Activated T-cell treated with anti-CD3 and anti-CD28 coated beads, Interleukin-2, amount 50 U/mL, for 24 hours (primary cell): Measurements from ENCODE around the gene AP5S1.
"Not testable (repeated sequence)": the region's sequence is repeated elsewhere in the genome, so short reads cannot be mapped to it uniquely, and the experiment has no call there.

ENCODE experiments used
- DNase-seq: peaks from one replicate; pipeline ENCODE4 v3.0.0-alpha.2; 2020
- H3K27ac Mint-ChIP-seq: 2 replicates; pipeline ENCODE4 v1.8.0; 2020; ENCODE audit warnings: mild to moderate bottlenecking, mixed read lengths
- H3K27me3 Mint-ChIP-seq: 2 replicates; pipeline ENCODE4 v1.8.0; 2020; ENCODE audit warnings: mixed read lengths
- H3K36me3 Mint-ChIP-seq: 2 replicates; pipeline ENCODE4 v1.8.0; 2020; ENCODE audit warnings: low read depth, mixed read lengths
- H3K4me1 Mint-ChIP-seq: 2 replicates; pipeline ENCODE4 v1.8.0; 2020; ENCODE audit warnings: low read depth, mixed read lengths
- H3K4me3 Mint-ChIP-seq: 2 replicates; pipeline ENCODE4 v1.8.0; 2020; ENCODE audit warnings: mild to moderate bottlenecking, moderate library complexity, mixed read lengths
- H3K9me3 Mint-ChIP-seq: 2 replicates; pipeline ENCODE4 v1.8.0; 2020; ENCODE audit warnings: mixed read lengths

Gene AP5S1

DNA sequence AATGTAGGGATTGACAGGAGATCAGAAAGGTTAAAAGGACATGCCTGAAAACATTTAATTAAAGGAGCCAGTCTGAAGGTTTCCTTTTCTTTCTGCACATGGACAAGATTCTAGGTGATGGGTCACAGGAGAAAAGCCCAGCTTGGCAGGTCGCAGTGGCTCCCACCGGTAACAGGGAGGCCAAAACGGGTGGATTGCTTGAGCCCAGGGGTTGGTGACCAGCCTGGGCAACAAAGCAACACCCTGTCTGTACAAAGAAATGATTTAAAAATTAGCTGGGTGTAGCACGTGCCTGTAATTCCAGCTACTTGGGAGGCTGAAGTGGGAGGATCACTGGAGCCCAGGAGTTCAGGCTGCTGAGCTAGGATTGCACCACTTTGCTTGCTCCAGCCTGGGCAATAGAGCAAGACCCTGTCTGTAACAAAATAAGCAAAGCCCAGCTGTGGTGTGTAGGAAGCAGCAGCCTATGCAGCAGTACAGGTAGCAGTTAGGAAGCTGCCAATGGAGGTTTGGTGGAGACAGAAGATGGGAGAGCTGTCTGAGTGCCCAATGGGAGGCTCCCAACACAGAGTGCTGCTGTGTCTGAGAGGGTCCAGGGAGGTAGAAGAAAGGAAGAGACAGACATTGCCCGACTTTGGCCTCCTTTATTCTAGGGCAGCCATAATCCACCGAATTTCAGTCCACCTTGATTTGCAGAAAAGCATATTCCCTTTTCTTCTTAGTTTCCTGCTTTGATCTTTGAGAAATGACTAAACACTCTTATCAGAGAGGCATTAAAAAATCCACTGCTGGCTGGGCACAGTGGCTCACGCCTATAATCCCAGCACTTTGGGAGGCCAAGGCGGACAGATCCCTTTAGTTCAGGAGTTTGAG is 7.1 kb upstream of the AP5S1 start:
- DNase-seq = no peak
- Mint-ChIP-seq H3K4me1 (peaks cover 74% of the 10 kb centered on the region), H3K4me3 (peak overlapping the region; percentile 15), H3K27ac (peak overlapping the region; percentile 81), H3K27me3 (no peaks in the 10 kb centered on the region), H3K9me3 (no peaks in the 10 kb centered on the region), H3K36me3 (peaks cover 1% of the 10 kb centered on the region)

DNA sequence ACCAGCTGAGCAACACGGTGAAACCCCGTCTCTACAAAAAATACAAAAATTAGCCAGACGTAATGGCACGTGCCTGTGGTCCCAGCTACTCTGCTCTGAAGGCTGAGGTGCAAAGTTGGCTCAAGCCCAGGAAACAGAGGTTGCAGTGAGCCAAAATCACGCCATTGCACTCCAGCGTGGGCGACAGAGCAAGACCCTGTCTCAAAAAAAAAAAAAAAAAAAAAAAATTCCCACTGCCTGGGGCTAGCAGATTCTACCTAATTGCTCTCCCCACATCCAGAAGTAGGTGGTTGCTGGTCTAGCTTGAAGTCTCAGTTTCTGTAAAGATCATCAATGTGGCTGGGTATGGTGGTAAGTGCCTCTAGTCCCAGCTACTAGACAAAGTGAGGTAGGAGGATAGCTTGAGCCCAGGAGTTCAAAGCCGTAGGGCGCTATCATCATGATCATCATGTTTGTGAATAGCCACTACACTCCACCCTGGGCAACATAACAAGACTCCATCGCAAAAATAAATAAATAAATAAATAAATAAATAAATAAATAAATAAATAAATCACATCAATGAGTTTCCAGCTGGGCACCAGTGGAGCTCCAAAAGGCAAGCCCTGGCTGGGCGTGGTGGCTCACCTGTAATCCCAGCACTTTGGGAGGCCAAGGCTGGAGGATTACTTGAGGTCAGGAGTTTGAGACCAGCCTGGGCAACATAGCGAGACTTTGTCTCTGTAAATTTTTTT is 6.3 kb upstream of the AP5S1 start:
- H3K9me3 Mint-ChIP-seq = no peaks in the 10 kb centered on the region
- peak overlapping the region; percentile 81 for H3K27ac Mint-ChIP-seq
- peak overlapping the region; percentile 15 for H3K4me3 Mint-ChIP-seq
- H3K4me1 Mint-ChIP-seq = peaks cover 77% of the 10 kb centered on the region
- peak; percentile 45 for DNase-seq
- peaks cover 1% of the 10 kb centered on the region for H3K36me3 Mint-ChIP-seq
- H3K27me3 Mint-ChIP-seq = no peaks in the 10 kb centered on the region

DNA sequence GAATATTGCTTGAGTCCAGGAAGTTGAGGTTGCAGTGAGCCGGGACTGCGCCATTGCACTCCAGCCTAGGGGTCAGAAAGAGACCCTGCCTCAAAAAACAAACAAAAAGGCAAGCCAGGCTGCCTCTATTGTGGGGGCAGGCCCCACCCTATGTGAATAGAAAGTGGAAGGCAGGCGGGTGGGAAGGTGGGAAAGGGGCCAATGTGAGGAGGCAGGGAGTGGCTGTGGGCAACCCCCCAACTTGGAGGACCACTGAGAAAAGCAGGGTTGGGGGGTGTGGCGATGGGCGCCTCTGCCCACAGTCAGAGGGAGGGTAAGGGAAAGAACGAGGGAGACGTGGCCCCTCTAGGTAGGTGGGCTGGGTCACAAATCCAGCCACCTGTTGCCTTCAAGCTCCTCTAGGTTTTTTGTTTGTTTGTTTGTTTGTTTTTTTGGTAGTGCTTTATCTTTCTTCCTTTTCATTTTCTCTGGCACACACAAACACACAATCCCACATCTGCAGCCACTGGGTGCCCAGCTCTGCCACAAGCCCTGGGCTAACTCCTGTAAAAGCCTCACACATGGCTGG is 5.3 kb upstream of the AP5S1 start:
- peaks cover 1% of the 10 kb centered on the region for H3K36me3 Mint-ChIP-seq
- H3K27me3 Mint-ChIP-seq = no peaks in the 10 kb centered on the region
- H3K27ac Mint-ChIP-seq = peak overlapping the region; percentile 88
- H3K9me3 Mint-ChIP-seq = no peaks in the 10 kb centered on the region
- DNase-seq = no peak
- no peak overlapping the region for H3K4me3 Mint-ChIP-seq
- peaks cover 85% of the 10 kb centered on the region for H3K4me1 Mint-ChIP-seq

DNA sequence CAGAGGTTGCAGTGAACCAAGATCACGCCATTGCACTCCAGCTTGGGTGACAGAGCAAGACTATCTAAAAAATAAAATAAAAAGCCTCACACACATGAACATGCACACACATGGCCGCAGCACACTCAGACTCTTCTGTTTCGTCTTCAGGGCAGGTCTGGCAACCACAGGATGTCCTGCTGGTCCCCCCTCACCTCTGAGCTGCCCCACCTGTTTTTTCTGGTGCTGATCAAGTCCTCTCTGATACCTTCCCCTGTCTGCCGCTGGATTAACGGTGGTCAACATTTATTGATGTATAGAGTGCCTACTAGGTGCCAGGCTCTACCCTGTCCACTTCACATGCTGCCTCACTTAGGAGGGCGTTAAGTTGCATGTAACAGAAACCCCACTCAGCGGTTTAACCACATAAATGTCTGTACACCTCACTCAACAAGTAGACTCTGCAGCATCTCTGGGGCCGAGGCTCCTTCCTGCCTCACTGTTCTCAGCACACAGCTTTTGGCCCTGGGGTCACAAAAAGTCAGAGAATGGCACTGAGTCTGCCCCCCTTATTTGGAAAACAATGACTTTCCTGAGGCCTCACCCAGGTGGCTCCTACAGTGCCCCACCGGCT is 4.5 kb upstream of the AP5S1 start:
- peak overlapping the region; percentile 88 for H3K27ac Mint-ChIP-seq
- no peaks in the 10 kb centered on the region for H3K27me3 Mint-ChIP-seq
- no peak overlapping the region for H3K4me3 Mint-ChIP-seq
- H3K9me3 Mint-ChIP-seq = no peaks in the 10 kb centered on the region
- peaks cover 78% of the 10 kb centered on the region for H3K4me1 Mint-ChIP-seq
- H3K36me3 Mint-ChIP-seq = peaks cover 4% of the 10 kb centered on the region
- peak; percentile 54 for DNase-seq

DNA sequence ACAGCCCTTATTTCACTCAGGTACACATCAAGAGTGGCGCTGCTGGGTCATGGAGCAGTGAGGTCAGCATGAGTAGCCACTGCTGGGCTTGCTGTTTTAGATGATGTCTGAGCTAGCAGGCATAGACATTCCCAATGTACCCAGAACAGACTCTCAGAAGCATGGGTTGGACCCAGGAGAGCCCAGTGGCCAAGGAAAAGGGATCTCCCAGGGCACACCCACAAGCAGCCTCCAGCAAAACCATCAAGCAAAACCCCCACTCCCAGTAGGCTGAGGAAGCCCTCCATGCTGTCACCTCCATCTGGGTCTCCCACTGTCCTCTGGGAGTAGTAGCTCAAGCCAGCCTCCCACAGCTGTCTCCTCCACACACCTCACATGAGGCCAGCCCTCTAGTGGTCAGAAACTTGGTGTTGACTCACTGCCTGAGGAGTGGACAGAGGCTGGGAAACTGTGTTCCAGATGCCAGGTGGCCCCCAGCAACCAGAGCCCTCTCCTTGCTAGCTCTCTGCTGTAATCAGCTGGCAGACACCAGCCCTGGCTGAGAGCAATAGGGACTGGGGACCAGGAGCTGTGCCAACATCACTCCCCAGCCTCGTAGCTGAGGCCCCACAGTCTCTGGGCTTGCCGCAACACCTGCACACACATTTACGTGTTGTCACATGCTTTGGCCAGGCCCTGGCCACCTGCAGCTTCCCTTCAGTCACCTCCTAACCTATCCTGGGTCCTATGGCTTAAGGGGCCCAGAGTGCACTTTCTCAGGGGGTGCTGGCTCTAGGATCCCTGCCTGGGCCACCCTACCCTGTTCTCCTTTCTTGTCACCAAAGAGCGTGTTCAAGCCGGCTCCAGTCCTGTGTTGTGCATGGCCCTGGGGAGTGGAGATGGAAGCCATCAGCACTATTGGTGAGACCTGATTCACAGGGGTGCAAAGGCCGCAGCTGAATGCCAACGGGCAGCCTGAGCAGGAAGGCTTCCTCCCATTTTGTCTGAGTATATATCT is 1.9 kb upstream of the AP5S1 start:
- Mint-ChIP-seq H3K36me3 (peaks cover 22% of the 10 kb centered on the region), H3K4me1 (peaks cover 62% of the 10 kb centered on the region), H3K4me3 (no peak overlapping the region), H3K27me3 (no peaks in the 10 kb centered on the region), H3K27ac (peak overlapping the region; percentile 94), H3K9me3 (no peaks in the 10 kb centered on the region)
- DNase-seq = no peak

DNA sequence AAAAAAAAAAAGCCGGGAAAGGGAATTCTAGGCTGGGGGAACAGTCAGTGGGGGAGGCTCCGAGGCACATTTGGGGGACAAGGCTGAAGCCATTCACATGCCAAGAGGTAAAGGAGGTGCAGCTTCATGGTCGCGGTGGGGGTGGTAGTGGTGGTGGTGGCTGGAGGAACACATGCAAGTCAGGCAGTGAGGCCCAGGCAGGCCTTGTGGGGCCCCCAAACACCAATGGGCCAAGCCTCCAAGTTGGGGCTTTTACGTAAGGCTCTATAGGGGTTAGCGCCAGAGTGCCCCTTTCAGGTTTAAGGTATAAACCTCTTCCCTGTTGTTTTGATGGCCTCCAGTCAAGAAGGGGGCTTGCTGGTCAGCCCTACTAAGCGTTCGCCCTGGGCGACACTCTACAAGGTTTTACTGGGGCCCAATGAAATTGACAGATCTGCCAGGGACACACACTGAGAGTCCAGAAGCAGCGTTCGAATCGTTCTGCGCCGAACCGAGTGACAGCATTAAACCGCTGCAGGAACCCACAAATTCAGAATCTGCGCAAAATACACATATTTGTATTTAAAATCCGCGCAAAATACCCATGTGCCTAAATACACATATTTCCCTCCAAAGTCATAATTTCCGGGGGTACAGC is 818 bp upstream of the AP5S1 start:
- H3K9me3 Mint-ChIP-seq = no peaks in the 10 kb centered on the region
- H3K4me1 Mint-ChIP-seq = peaks cover 55% of the 10 kb centered on the region
- peaks cover 32% of the 10 kb centered on the region for H3K36me3 Mint-ChIP-seq
- peak overlapping the region; percentile 86 for H3K4me3 Mint-ChIP-seq
- H3K27me3 Mint-ChIP-seq = no peaks in the 10 kb centered on the region
- no peak for DNase-seq
- H3K27ac Mint-ChIP-seq = peak overlapping the region; percentile 94

DNA sequence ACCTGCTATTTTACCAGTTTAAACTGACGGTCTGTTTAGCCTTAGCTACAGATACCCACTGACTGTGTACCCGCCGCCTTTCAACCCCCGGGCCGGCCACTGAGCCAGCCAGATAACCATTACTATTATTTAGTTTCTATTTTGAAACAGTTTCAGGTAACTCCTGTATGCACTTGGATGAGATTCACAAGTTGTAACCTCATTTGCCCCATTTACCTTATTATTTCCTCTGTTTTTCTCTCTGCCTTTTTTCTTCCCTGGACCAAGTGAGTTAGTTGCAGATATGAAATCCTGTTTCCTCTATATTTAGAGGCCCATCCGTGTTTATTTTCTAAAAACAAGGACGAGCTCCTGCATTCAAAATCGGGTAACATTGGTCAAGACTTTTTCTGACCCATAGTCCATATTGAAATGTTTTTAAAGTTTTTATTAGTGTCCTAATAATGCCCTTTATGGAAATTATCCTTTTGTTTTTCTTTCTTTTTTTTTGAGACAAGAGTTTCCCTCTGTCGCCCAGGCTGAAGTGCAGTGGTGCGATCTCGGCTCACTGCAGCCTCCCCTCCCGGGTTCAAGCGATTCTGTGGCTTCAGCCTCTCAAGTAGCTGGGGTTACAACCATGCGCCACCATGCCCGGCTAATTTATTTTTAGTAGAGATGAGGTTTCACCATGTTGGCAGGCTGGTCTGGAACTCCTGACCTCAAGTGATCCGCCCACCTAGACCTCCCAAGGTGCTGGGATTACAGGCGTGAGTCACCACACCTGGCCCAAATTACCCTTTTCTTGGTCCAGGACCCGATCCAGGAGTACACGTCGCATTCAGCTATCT is 767 bp downstream of the AP5S1 start:
- Mint-ChIP-seq H3K4me3 (peak overlapping the region; percentile 86), H3K9me3 (no peaks in the 10 kb centered on the region), H3K27ac (peak overlapping the region; percentile 99), H3K36me3 (peaks cover 47% of the 10 kb centered on the region), H3K4me1 (peaks cover 40% of the 10 kb centered on the region), H3K27me3 (no peaks in the 10 kb centered on the region)
- DNase-seq = no peak

DNA sequence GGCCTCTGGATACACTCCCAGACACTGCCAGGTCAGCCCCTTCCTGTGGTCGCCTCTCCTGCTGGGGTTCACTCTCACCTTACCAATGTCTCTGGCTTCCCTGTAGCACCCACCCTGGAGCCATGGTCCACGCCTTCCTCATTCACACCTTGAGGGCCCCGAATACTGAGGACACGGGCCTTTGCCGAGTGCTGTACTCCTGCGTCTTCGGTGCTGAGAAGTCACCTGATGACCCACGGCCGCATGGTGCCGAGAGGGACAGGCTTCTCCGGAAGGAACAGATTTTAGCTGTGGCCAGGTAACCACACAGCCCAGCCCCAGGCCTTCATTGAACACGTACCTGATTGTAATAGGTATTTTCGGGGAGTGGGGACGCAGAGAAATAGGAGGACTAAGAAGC is 1.6 kb downstream of the AP5S1 start:
- no peak for DNase-seq
- peak overlapping the region; percentile 86 for H3K4me3 Mint-ChIP-seq
- H3K27ac Mint-ChIP-seq = peak overlapping the region; percentile 99
- peaks cover 55% of the 10 kb centered on the region for H3K36me3 Mint-ChIP-seq
- no peaks in the 10 kb centered on the region for H3K27me3 Mint-ChIP-seq
- H3K9me3 Mint-ChIP-seq = no peaks in the 10 kb centered on the region
- H3K4me1 Mint-ChIP-seq = peaks cover 34% of the 10 kb centered on the region

DNA sequence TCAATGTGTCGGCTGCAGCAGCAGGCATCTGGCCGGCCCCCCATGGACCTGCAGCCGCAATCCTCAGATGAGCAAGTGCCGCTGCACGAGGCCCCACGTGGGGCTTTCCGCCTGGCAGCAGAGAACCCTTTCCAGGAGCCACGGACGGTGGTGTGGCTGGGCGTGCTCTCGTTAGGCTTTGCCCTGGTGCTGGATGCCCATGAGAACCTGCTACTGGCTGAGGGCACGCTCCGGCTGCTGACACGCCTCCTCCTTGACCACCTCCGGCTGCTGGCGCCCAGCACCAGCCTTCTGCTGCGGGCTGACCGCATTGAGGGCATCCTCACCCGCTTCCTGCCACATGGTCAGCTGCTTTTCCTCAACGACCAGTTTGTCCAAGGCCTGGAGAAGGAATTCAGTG is 3.5 kb downstream of the AP5S1 start:
- no peaks in the 10 kb centered on the region for H3K9me3 Mint-ChIP-seq
- DNase-seq = no peak
- peaks cover 66% of the 10 kb centered on the region for H3K36me3 Mint-ChIP-seq
- H3K4me3 Mint-ChIP-seq = no peak overlapping the region
- H3K27me3 Mint-ChIP-seq = no peaks in the 10 kb centered on the region
- H3K4me1 Mint-ChIP-seq = peaks cover 22% of the 10 kb centered on the region
- H3K27ac Mint-ChIP-seq = no peak overlapping the region

DNA sequence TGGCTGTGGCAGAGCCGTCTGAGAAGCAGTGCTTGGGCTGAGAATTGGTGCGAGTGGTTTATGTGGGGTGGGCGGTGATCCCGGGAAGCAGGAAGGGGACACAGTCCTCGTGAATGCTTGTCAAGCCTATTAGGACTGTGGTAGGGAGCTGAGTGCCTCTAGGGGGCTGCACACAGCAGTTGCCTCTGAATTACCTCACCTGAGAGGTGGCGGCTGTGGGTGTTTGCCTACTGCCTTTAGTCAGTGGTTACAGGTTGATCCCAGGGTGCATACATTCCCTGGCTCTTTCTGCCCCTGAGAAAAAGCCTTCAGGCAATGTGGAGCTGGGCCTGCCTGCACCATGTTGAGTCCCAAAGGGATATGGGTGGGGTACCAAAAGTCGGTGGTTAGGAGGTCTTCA is 5.2 kb downstream of the AP5S1 start:
- H3K27ac Mint-ChIP-seq = peak overlapping the region; percentile 45
- H3K36me3 Mint-ChIP-seq = peaks cover 67% of the 10 kb centered on the region
- H3K9me3 Mint-ChIP-seq = no peaks in the 10 kb centered on the region
- H3K27me3 Mint-ChIP-seq = no peaks in the 10 kb centered on the region
- no peak overlapping the region for H3K4me3 Mint-ChIP-seq
- H3K4me1 Mint-ChIP-seq = peaks cover 12% of the 10 kb centered on the region
- DNase-seq = no peak

DNA sequence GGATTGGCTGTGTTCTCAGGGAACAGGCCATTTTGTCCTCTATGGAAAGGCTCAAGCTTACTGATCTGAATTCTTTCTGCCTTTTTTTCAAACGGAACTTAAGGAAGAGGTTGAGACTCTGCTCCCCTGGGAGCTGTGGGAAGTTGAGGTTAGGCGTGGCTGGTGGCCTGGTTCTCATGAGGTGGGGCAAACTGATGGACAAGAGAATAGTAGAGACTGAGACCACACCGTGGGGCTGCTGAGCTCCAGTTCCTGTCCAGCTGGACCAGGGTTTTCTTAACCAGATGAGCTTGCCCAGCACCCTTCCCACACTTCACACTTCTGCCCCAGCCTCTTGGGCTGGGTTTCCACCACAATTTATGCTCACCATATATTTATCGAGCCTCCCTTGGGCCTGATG is 6.1 kb downstream of the AP5S1 start:
- Mint-ChIP-seq H3K27ac (no peak overlapping the region), H3K4me3 (no peak overlapping the region), H3K36me3 (peaks cover 62% of the 10 kb centered on the region), H3K4me1 (peaks cover 7% of the 10 kb centered on the region), H3K27me3 (no peaks in the 10 kb centered on the region), H3K9me3 (no peaks in the 10 kb centered on the region)
- DNase-seq = no peak

DNA sequence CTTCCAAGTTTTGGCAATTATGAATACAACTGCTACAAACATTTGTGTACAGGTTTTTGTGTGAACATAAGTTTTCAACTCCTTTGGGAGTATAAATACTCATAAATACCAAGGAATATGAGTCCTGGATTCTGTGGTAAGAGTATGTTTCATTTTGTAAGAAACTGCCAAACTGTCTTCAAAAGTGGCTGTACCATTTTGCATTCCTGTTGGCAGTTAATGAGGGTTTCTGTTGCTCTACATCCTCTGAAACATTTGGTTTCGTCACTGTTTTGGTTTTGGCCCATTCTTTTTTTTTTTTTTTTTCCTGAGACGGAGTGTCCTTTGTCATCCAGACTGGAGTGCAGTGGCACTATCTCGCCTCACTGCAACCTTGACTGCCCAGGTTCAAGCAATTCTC is 8.5 kb downstream of the AP5S1 start:
- Mint-ChIP-seq H3K27ac (no peak overlapping the region), H3K4me3 (no peak overlapping the region), H3K4me1 (peaks cover 1% of the 10 kb centered on the region), H3K9me3 (no peaks in the 10 kb centered on the region), H3K36me3 (peaks cover 42% of the 10 kb centered on the region), H3K27me3 (no peaks in the 10 kb centered on the region)
- no peak for DNase-seq

DNA sequence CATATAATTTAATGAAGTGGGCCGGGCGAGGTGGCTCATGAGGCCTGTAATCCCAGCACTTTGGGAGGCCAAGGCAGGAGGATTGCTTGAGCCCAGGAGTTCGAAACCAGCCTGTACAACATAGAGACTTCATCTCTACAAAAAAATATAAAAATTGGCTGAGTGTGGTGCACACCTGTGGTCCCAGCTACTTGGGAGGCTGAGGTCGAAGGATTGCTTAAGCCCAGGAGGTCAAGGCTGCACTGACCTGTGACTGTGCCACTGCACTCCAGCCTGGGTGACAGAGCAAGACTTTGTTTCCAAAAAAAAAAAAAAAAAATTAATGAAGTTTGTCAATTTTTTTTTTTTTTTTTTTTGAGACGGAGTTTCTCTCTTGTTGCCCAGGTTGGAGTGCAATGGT is 9.5 kb downstream of the AP5S1 start:
- not testable (repeated sequence) for H3K4me1 Mint-ChIP-seq, H3K9me3 Mint-ChIP-seq, DNase-seq, H3K27ac Mint-ChIP-seq, H3K27me3 Mint-ChIP-seq, H3K4me3 Mint-ChIP-seq
- peaks cover 32% of the 10 kb centered on the region for H3K36me3 Mint-ChIP-seq
